OCI-LY7 (cell line): ENCODE results near the gene SLC8A1.

Experiments used
- CTCF ChIP-seq: fragments of 200-600 bp; sonication (generic); conservative IDR thresholded peaks from 2 replicates; pipeline ENCODE4 v1.5.1; 2014; ENCODE audit warnings: mild to moderate bottlenecking, antibody characterized with exemption, low read length, moderate library complexity, mixed read lengths
- EZH2phosphoT487 ChIP-seq: fragments of 200-600 bp; sonication (generic); IDR thresholded peaks from 2 replicates; pipeline ENCODE4 v1.6.1; 2018; ENCODE audit warnings: low read depth, borderline replicate concordance, mild to moderate bottlenecking, mixed run types, antibody characterized with exemption, low read length, moderate library complexity, mixed read lengths

GRCh38 chr2:40197121-40197520, 254.8 kb downstream of the SLC8A1 start:
- TF ChIP-seq CTCF (no peak), EZH2phosphoT487 (no peak)
